ENCODE data around the gene LGR5. TPM values are rescaled to one million over a fixed set of nuclear protein-coding genes. Genes with fewer than 3 reads are reported as not detected.

LGR5 gene
- total and polyA plus RNA-seq, 10 of the 15 experiments (the other 5 are each of a cell fraction or from before 2014, with no cell fraction given) = 2.1 TPM; not detected in 9

GRCh38 chr12:71405884-71406283 is 33.7 kb upstream of the LGR5 start (continued):
- TF ChIP-seq RBBP5 (conservative IDR thresholded peaks at IDR 0.05) (no peak), RELB (IDR thresholded peaks at IDR 0.05; ENCODE audit: low read depth) (no peak), CREB1 (IDR thresholded peaks at IDR 0.05; ENCODE audit: low read depth) (no peak)

- Histone ChIP-seq H4K20me1 (ENCODE audit: control insufficient read depth, insufficient read depth) (no peaks in the 10 kb centered on the region), H3K79me2 (ENCODE audit: control insufficient read depth, insufficient read depth, low read length) (no peaks in the 10 kb centered on the region), H3K27ac (ENCODE audit: control insufficient read depth, insufficient read depth) (no peak overlapping the region), H3K4me2 (ENCODE audit: control insufficient read depth, insufficient read depth) (no peak overlapping the region), H3K4me3 (no peak overlapping the region), H3K9ac (ENCODE audit: control insufficient read depth, insufficient read depth, low read length) (no peak overlapping the region), H2AFZ (ENCODE audit: control insufficient read depth, low read depth, low read length) (no peak overlapping the region), H3K27me3 (replicated peaks in 1 of 2; ENCODE audit: control insufficient read depth in 2 of 2, insufficient read depth in 2 of 2, low read length in 1 of 2) (no peaks in the 10 kb centered on the region), H3K36me3 (ENCODE audit: control insufficient read depth in 2 of 2, insufficient read depth in 2 of 2, low read length in 1 of 2) (no peaks in the 10 kb centered on the region), H3K9me3 (replicated peaks; ENCODE audit: control insufficient read depth, insufficient read depth, low read length) (no peaks in the 10 kb centered on the region; the same call in 2 of the 3 replicates), H3K4me1 (ENCODE audit: control insufficient read depth, insufficient read depth, low read length) (no peaks in the 10 kb centered on the region)
- WGBS (ENCODE audit: insufficient coverage, insufficient replicate concordance, low lambda C conversion rate, missing lambda C conversion rate) = 77% methylated on average over 1 of the region's 1 CpG
- ChIA-PET SMC1A (ENCODE audit: uncharacterized antibody, unreplicated experiment) (interaction anchor here (1.0 kb wide), 1 partner anchor 8 kb away, joined by 3 read pairs; no protein-coding TSS in a partner anchor), CTCF (no interaction called here), RAD21 (ENCODE audit: unreplicated experiment) (no interaction called here), POLR2A (no interaction called here)
- DNase-seq (ENCODE audit: low read depth, low spot score) (no peak), ATAC-seq (no peak), FAIRE-seq (no peak)
- intact Hi-C loops (cut with micrococcal nuclease; ENCODE audit: unreplicated experiment) = no loop called here
- in situ Hi-C loops (cut with MboI) = no loop called here
- BruUV-seq (replicated peaks) = no TSS peak
- TF ChIP-seq RBBP5 (conservative IDR thresholded peaks at IDR 0.05) (no peak), SMAD1 (IDR thresholded peaks at IDR 0.05; ENCODE audit: low read depth, partially characterized antibody) (no peak), RUNX3 (IDR thresholded peaks at IDR 0.05; ENCODE audit: low read length) (no peak), BMI1 (IDR thresholded peaks at IDR 0.05; ENCODE audit: borderline replicate concordance) (no peak), BHLHE40 (IDR thresholded peaks at IDR 0.05; ENCODE audit: borderline replicate concordance in 1 of 2, low read depth in 2 of 2, low read length in 1 of 2) (no peak), LARP7 (IDR thresholded peaks at IDR 0.05) (no peak), CHD4 (IDR thresholded peaks at IDR 0.05) (no peak), ZNF592 (IDR thresholded peaks at IDR 0.05) (no peak), RCOR1 (conservative IDR thresholded peaks at IDR 0.05; ENCODE audit: low read depth, low read length) (no peak), SREBF2 (IDR thresholded peaks at IDR 0.05; ENCODE audit: low read length) (no peak), ZBTB11 (CRISPR knock-in tag; IDR thresholded peaks at IDR 0.05) (no peak), CHD1 (IDR thresholded peaks at IDR 0.05; ENCODE audit: low read depth, low read length) (no peak), ZSCAN29 (IDR thresholded peaks at IDR 0.05) (no peak), KLF5 (IDR thresholded peaks at IDR 0.05; ENCODE audit: partially characterized antibody) (no peak)
Measured at GRCh38 chr12:71407732-71408131, 31.9 kb upstream of the LGR5 start.

All from GM12878 (cell line).